Inferior parietal cortex (tissue), 1 donor: ENCODE data around the gene PNPLA6.
"Not testable (repeated sequence)": the region's sequence is repeated elsewhere in the genome, so short reads cannot be mapped to it uniquely, and the experiment has no call there.

Experiments
- DNase-seq: peaks from one replicate; pipeline ENCODE4 v3.0.0-alpha.2; 2016; ENCODE audit errors: extremely low spot score

Gene PNPLA6

GRCh38 chr19:7533281-7533885, 2.1 kb upstream of the PNPLA6 start:
- peak; percentile 21 for DNase-seq

DNA sequence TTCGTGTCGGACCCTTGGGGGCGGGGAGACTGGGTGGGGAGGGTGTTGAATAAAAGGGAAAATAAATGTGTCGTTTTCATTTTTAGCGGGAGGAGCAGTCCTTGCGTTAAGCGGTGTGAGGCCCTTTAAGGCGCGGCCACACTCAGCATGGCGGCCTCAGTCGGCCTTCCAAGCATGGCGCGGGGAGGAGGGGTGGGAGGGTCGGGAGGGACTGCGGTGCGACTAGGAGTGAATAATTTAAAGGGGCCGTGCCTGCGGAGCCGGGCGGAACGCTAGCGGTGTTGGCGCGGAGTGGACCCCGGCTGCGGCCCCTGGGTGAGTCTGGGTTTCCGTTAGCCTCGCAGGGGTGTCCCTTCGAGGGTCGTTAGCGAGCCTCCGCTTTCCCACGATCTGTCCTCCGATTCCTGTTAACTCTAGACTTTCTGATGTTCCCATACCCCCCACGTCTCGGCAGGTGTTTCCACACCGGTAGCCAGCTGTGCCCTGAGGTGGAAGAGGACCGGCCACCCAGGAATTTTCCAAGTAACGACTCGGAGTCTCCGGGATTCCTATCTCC, 1.5 kb upstream of the PNPLA6 start:
- DNase-seq: peak; percentile 83

DNA sequence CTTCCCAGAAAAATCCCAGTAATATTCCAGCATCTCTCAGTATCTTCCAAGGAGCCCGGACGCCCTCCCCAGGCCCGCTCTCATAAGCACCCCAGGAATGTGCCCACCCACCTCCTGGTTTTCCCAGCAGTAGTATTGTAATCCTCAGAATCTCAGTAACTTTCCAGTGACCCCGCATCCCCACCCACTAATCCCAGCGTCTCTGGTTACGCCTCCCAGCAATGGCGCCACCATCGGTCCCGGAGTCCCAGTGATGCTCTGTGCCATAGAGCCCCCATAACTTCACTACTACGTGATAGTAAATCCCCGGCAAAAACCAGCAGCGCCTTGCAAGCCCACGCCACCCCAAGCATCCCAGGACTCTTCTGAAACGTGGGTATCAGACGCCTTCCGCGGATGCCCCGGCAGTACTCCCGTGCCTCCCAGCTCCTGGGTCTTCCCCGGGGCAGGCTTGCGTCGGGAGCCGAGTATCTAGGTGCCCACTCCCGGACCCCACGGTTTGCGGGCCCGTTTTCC, 928 bp upstream of the PNPLA6 start:
- peak; percentile 68 for DNase-seq

- DNase-seq: no peak
Observed at GRCh38 chr19:7535998-7536695, 630 bp downstream of the PNPLA6 start.

DNA sequence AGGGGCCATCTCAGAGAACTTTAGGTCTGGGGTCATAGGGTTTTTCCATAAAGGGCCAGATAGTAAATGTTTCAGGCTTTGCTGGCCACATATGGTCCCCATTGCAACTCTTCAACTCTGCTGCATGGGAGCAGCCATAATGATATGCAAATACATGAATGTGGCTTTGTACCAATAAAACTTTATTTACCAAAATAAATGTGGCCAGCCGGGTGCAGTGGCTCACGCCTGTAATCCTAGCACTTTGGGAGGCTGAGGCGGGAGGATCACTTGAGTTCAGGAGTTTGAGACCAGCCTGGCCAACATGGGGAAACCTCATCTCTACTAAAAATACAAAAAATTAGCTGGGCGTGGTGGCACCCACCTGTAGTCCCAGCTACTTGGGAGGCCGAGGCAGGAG, 3.5 kb downstream of the PNPLA6 start:
- not testable (repeated sequence) for DNase-seq

DNA sequence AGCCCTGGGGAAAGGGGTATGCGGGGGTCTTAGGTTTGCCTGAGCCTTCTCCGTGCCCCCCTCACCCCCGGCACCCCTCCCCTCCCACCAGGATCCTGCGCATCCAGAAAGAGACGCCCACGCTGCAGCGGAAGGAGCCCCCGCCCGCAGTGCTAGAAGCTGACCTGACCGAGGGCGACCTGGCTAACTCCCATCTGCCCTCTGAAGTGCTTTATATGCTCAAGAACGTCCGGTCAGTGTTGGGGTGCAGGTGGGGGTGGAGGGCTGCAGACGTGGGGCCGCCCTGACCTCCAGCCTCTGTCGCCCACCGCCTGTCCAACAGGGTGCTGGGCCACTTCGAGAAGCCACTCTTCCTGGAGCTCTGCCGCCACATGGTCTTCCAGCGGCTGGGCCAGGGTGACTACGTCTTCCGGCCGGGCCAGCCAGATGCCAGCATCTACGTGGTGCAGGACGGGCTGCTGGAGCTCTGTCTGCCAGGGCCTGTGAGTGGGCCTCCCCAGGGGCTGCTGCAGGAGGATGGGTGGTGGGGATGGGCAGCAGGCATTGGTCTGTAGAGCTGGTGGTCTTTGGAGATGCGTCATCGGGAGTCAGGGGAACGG, 4.4 kb downstream of the PNPLA6 start:
- no peak for DNase-seq

GRCh38 chr19:7540761-7541474, 5.4 kb downstream of the PNPLA6 start:
- no peak for DNase-seq

DNA sequence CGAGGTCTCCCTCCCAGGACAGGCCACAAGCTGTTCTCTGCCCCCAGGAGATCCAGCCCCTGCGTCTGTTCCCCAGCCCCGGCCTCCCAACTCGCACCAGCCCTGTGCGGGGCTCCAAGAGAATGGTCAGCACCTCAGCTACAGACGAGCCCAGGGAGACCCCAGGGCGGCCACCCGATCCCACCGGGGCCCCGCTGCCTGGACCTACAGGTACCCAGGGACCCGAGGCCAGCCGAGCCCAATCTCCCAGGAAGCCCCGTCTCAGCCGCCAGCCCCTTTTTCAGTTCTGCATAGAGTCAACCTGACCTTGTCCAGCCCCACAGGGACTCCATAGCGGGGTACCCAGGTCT, 5.9 kb downstream of the PNPLA6 start:
- DNase-seq: no peak

DNA sequence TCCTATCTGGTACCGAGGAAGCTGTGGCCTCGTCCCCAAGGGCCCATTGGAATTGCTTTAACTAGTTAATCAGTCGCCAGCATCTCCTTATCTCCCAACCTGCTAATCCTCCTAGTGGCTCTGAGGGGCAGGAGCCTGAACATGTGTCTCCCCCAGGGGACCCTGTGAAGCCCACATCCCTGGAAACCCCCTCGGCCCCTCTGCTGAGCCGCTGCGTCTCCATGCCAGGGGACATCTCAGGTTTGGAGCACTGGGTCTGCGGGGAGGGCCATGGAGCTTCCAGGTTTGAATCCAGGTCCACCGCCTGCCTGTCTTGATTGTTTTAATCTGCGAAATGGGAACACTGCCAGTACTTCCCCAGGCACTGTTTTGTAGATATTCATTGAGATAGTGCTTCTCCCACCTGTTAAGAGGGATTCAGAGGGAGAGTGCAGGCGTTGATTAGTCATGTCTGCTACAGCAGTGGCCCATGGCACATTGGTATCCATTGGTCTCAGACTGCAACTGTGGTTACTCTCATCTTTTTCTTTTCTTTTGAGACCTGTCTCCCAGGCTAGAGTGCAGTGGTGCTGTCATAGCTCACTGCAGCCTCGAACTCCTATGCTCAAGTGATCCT, 6.4 kb downstream of the PNPLA6 start:
- no peak for DNase-seq

- no peak for DNase-seq
Observed at GRCh38 chr19:7542556-7543348, 7.2 kb downstream of the PNPLA6 start.

GRCh38 chr19:7544626-7545025, 9.1 kb downstream of the PNPLA6 start:
- DNase-seq: no peak

GRCh38 chr19:7545300-7545699, 9.8 kb downstream of the PNPLA6 start:
- DNase-seq: no peak

DNA sequence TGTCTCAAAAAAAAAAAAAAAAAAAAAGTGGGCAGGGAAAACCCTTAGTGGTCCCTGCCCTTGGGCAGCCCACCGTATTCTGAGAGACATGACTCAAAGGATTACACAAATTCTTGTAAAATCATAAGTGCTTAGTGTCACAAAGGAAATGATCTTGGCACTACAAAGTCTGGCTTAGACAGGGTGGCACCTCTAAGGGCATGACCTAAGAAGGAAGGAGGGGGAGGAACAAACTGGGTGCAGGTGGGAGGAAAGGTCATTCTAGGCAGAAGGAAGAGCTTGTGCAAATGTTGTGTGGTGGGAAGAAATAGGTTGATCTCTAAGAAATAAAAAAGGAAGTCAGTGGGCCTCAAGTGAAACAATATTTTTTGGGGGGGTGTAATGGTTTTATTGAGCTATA, 10.4 kb downstream of the PNPLA6 start:
- no peak for DNase-seq

- no peak for DNase-seq
Observed at GRCh38 chr19:7547159-7547558, 11.6 kb downstream of the PNPLA6 start.

- no peak for DNase-seq
Observed at GRCh38 chr19:7549429-7550148, 14.1 kb downstream of the PNPLA6 start.

DNA sequence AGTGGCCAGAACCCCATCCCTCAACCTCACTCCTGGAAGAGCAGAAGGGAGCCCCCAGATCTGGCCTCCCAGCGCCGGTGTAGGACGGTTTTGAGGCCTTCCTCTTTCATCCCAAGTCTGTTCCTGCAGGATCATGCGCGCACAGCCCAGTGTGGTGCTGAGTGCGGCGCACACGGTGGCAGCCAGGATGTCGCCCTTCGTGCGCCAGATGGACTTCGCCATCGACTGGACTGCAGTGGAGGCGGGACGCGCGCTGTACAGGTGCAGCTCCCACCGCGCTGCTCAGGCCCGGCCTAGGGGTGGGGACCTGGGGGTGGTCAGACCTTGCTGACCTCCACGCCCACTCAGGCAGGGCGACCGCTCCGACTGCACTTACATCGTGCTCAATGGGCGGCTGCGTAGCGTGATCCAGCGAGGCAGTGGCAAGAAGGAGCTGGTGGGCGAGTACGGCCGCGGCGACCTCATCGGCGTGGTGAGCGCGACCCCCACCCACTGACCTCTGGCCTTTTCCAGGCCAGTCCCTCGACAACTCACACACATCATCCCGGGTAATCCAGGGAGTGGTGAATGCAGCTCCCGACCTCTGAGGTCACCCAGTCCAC, 14.8 kb downstream of the PNPLA6 start:
- DNase-seq: no peak

DNA sequence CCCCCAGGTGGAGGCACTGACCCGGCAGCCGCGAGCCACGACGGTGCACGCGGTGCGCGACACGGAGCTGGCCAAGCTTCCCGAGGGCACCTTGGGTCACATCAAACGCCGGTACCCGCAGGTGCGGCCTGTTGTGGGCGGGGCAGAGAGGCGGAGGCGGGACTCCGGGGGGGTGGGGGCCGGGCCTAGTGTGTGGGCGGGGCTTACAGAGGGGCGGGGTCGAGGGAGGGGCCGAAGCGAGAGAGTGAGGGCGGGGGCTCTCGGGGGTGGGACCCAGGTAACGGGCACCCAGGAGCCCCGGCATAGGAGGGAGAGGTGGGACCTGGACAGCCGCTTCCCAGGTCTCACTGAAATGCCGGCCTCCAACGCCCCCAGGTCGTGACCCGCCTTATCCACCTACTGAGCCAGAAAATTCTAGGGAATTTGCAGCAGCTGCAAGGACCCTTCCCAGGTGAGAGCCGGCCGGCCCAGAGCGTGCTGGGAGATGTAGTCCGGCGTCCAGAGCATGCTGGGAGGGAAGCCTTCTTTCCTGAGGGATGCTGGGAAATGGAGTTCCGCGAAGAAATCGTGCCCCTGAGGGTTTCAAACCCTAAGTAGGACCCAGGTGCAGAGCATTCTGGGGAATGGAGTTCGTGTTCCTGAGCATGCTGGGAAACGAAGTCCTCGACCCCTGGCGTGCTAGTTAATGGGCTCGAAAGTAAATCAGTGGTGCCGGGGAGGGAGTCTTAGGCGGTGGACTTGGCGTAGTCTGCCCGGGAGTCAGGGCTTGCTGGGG, 15.7 kb downstream of the PNPLA6 start:
- peak; percentile 72 for DNase-seq

DNA sequence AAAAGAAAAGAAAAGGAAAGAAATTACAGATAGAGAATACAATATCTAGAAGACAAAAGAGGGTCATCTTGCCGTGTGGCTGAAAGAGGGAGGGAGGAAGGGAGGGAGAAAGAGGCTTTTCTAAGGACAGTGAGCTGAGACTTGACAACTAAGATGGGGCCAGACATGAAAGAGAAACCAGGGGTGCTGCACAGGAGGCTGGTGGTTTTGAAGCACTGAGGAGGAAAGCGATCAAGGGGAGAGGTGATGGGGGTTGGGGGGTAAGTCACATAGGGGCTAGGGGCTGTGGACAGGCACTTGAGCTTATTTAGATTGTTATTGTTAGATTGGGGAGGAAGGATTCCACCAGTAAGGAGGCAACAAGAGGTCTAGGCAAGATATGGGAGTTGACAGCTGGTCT, 17.3 kb downstream of the PNPLA6 start:
- no peak for DNase-seq

- DNase-seq: no peak
Observed at GRCh38 chr19:7554565-7554964, 19.0 kb downstream of the PNPLA6 start.
